WTC11 (cell line): Measurements from ENCODE around the gene GFOD2. TPM values are rescaled to one million over a fixed set of nuclear protein-coding genes. Genes with fewer than 3 reads are reported as not detected.

ENCODE experiments used
- ATAC-seq: fragments of 200-7000 bp; cut with Tn5 transposase; 2 replicates; pipeline ENCODE4 v1.10.0; 2021; ENCODE audit warnings: mild to moderate bottlenecking, moderate library complexity
- CTCF ChIA-PET: fragments of 300-600 bp; sonication (Branson Sonifier 250); formaldehyde crosslinking; loops from one replicate; lab custom pipeline; 2021; ENCODE audit warnings: antibody characterized with exemption; lab: Charles Lee
- POLR2A ChIA-PET: fragments of 350-600 bp; sonication (Branson Sonifier 250); formaldehyde crosslinking; loops from one replicate; lab custom pipeline; 2021; ENCODE audit warnings: antibody characterized with exemption; lab: Charles Lee
- DNase-seq: peaks from one replicate; pipeline ENCODE4 v3.0.0; 2021; ENCODE audit warnings: low spot score
- H3K27ac Mint-ChIP-seq: 2 replicates; pipeline ENCODE4 v1.8.0; 2021; ENCODE audit warnings: mixed read lengths
- H3K27me3 Mint-ChIP-seq: 2 replicates; pipeline ENCODE4 v1.8.0; 2021; ENCODE audit warnings: low read depth, mild to moderate bottlenecking, moderate library complexity, mixed read lengths
- H3K36me3 Mint-ChIP-seq: 2 replicates; pipeline ENCODE4 v1.8.0; 2021; ENCODE audit warnings: mixed read lengths
- H3K4me1 Mint-ChIP-seq: 2 replicates; pipeline ENCODE4 v1.8.0; 2022; ENCODE audit warnings: mixed read lengths
- H3K4me3 Mint-ChIP-seq: 2 replicates; pipeline ENCODE4 v1.8.0; 2021; ENCODE audit warnings: mild to moderate bottlenecking, moderate library complexity, mixed read lengths
- H3K9me3 Mint-ChIP-seq: 2 replicates; pipeline ENCODE4 v1.8.0; 2021; ENCODE audit warnings: mixed read lengths
- ATF1 ChIP-seq: sonication (generic); formaldehyde crosslinking; IDR thresholded peaks from 2 replicates; pipeline ENCODE4 v1.8.1; 2023; ENCODE audit warnings: mild to moderate bottlenecking, moderate library complexity, missing genetic modification reagents
- E2F1 ChIP-seq: sonication (generic); formaldehyde crosslinking; IDR thresholded peaks from 2 replicates; pipeline ENCODE4 v1.8.0; 2022; ENCODE audit warnings: mild to moderate bottlenecking, missing genetic modification reagents
- EMX1 ChIP-seq: fragments of 250-450 bp; sonication (Bioruptor Pico); IDR thresholded peaks from 2 replicates; pipeline ENCODE4 v1.8.0; 2021; ENCODE audit warnings: mild to moderate bottlenecking
- HMGXB4 ChIP-seq: sonication (generic); formaldehyde crosslinking; IDR thresholded peaks from 2 replicates; pipeline ENCODE4 v1.8.1; 2023; ENCODE audit warnings: mild to moderate bottlenecking, moderate library complexity, missing genetic modification reagents
- IRF2 ChIP-seq: sonication (generic); formaldehyde crosslinking; IDR thresholded peaks from 2 replicates; pipeline ENCODE4 v1.8.0; 2022; ENCODE audit warnings: low read depth, missing genetic modification reagents, borderline replicate concordance
- JAZF1 ChIP-seq: fragments of 250-450 bp; sonication (Bioruptor Pico); IDR thresholded peaks from 2 replicates; pipeline ENCODE4 v1.9.0; 2021; ENCODE audit warnings: moderate library complexity, mild to moderate bottlenecking, inconsistent platforms
- MXD4 ChIP-seq: fragments of 250-450 bp; sonication (Bioruptor Pico); IDR thresholded peaks from 2 replicates; pipeline ENCODE4 v1.8.0; 2021; ENCODE audit warnings: mild to moderate bottlenecking, moderate library complexity, borderline replicate concordance
- MYBL2 ChIP-seq: sonication (generic); formaldehyde crosslinking; IDR thresholded peaks from 2 replicates; pipeline ENCODE4 v1.8.1; 2023; ENCODE audit warnings: mild to moderate bottlenecking, moderate library complexity, missing genetic modification reagents
- NR1H2 ChIP-seq: sonication (generic); formaldehyde crosslinking; IDR thresholded peaks from 2 replicates; pipeline ENCODE4 v1.9.0; 2021; ENCODE audit warnings: mild to moderate bottlenecking, moderate library complexity, missing genetic modification reagents
- NR3C1 ChIP-seq: sonication (generic); formaldehyde crosslinking; conservative IDR thresholded peaks from 2 replicates; pipeline ENCODE4 v1.8.1; 2023; ENCODE audit warnings: low read depth, mild to moderate bottlenecking, missing genetic modification reagents
- RELA ChIP-seq: sonication (generic); formaldehyde crosslinking; IDR thresholded peaks from 2 replicates; pipeline ENCODE4 v1.8.1; 2022; ENCODE audit warnings: missing genetic modification reagents, mild to moderate bottlenecking, borderline replicate concordance
- USF1 ChIP-seq: sonication (generic); formaldehyde crosslinking; IDR thresholded peaks from 2 replicates; pipeline ENCODE4 v1.8.0; 2022; ENCODE audit warnings: mild to moderate bottlenecking, missing genetic modification reagents
- ZNF138 ChIP-seq: sonication (generic); formaldehyde crosslinking; conservative IDR thresholded peaks from 2 replicates; pipeline ENCODE4 v1.8.1; 2022; ENCODE audit warnings: mild to moderate bottlenecking, moderate library complexity, missing genetic modification reagents
- total RNA-seq: library from RNA; stranded (reverse); gene quantifications from 3 replicates; pipeline ENCODE4 v1.2.3, GENCODE V29; 2021
- TF ChIP-seq, protein P1 (sequence below): fragments of 250-450 bp; sonication (Bioruptor Pico); IDR thresholded peaks from 2 replicates; pipeline ENCODE4 v1.8.0; 2021; ENCODE audit warnings: mild to moderate bottlenecking
- TF ChIP-seq, protein P2 (sequence below): fragments of 200-600 bp; IDR thresholded peaks from 2 replicates; pipeline ENCODE4 v1.8.0; 2022; ENCODE audit warnings: antibody characterized with exemption
- TF ChIP-seq, protein P3 (sequence below): fragments of 250-450 bp; sonication (Bioruptor Pico); IDR thresholded peaks from 2 replicates; pipeline ENCODE4 v1.9.0; 2021; ENCODE audit warnings: mild to moderate bottlenecking, borderline replicate concordance
- TF ChIP-seq, protein P4 (sequence below): sonication (generic); formaldehyde crosslinking; IDR thresholded peaks from 2 replicates; pipeline ENCODE4 v1.8.0; 2023; ENCODE audit warnings: missing genetic modification reagents

The GFOD2 gene
- total RNA-seq, 1 experiment from 2014 or later: 29.5 TPM

- peaks cover 3% of the 10 kb centered on the region; the same call in 1 of the 2 replicates for H3K36me3 Mint-ChIP-seq
- no peaks in the 10 kb centered on the region for H3K27me3 Mint-ChIP-seq
Observed at GRCh38 chr16:67678354-67679023, 40.6 kb downstream of the GFOD2 start.

DNA sequence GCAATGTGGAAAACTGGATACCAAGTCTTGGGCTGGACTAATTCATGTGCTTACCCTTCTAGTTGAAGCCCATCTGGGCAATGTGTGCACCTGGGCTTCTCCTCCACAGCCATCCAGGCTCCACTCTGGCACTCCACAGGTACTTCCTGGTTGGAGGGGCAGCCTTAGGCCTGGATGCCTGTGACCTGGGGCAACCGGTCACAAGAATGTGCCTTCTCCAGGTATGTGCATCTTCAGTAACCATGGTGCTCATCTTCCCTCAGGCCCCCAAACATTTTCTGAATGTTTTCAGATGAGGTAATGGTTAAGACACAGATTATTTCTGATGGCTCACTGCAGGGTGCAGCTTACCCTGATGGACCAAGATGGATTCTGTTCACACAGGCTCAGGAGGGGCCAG is 41.4 kb downstream of the GFOD2 start:
- ATAC-seq: peak; percentile 42
- ChIA-PET CTCF (no interaction called here), POLR2A (interaction anchor here (0.7 kb wide), 1 partner anchor 96 kb away, joined by 5 read pairs; no protein-coding TSS in a partner anchor)
- no peak overlapping the region for H3K4me3 Mint-ChIP-seq
- TF ChIP-seq ZNF138 (no peak), NR1H2 (CRISPR knock-in tag) (no peak)
- no peaks in the 10 kb centered on the region; the same call in 1 of the 2 replicates for H3K4me1 Mint-ChIP-seq
- no peaks in the 10 kb centered on the region for H3K27me3 Mint-ChIP-seq
- no peaks in the 10 kb centered on the region for H3K36me3 Mint-ChIP-seq
- H3K27ac Mint-ChIP-seq: peak overlapping the region; percentile 60
- H3K9me3 Mint-ChIP-seq: no peaks in the 10 kb centered on the region
- no peak for DNase-seq

More at GRCh38 chr16:67678354-67679023, 40.6 kb downstream of the GFOD2 start:
- H3K27ac Mint-ChIP-seq: peak overlapping the region; percentile 73
- TF ChIP-seq E2F1 (CRISPR knock-in tag) (no peak), EMX1 (CRISPR knock-in tag) (no peak), MXD4 (CRISPR knock-in tag) (no peak), HMGXB4 (CRISPR knock-in tag) (no peak), MYBL2 (CRISPR knock-in tag) (no peak), JAZF1 (CRISPR knock-in tag) (no peak), NR3C1 (CRISPR knock-in tag) (no peak)
- TF ChIP-seq, protein P1, sequence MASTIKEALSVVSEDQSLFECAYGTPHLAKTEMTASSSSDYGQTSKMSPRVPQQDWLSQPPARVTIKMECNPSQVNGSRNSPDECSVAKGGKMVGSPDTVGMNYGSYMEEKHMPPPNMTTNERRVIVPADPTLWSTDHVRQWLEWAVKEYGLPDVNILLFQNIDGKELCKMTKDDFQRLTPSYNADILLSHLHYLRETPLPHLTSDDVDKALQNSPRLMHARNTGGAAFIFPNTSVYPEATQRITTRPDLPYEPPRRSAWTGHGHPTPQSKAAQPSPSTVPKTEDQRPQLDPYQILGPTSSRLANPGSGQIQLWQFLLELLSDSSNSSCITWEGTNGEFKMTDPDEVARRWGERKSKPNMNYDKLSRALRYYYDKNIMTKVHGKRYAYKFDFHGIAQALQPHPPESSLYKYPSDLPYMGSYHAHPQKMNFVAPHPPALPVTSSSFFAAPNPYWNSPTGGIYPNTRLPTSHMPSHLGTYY (CRISPR knock-in tag): no peak
- TF ChIP-seq, protein P2, sequence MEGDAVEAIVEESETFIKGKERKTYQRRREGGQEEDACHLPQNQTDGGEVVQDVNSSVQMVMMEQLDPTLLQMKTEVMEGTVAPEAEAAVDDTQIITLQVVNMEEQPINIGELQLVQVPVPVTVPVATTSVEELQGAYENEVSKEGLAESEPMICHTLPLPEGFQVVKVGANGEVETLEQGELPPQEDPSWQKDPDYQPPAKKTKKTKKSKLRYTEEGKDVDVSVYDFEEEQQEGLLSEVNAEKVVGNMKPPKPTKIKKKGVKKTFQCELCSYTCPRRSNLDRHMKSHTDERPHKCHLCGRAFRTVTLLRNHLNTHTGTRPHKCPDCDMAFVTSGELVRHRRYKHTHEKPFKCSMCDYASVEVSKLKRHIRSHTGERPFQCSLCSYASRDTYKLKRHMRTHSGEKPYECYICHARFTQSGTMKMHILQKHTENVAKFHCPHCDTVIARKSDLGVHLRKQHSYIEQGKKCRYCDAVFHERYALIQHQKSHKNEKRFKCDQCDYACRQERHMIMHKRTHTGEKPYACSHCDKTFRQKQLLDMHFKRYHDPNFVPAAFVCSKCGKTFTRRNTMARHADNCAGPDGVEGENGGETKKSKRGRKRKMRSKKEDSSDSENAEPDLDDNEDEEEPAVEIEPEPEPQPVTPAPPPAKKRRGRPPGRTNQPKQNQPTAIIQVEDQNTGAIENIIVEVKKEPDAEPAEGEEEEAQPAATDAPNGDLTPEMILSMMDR: no peak
- ChIA-PET POLR2A (interaction anchor here (0.7 kb wide), 1 partner anchor 95 kb away, joined by 5 read pairs; no protein-coding TSS in a partner anchor), CTCF (interaction anchor here (1.1 to 1.4 kb wide), 2 partner anchors 15 to 138 kb away, joined by 3 read pairs; no protein-coding TSS in a partner anchor)
- no peaks in the 10 kb centered on the region for H3K9me3 Mint-ChIP-seq
- ATAC-seq (no peak), DNase-seq (no peak)
- H3K4me1 Mint-ChIP-seq: no peaks in the 10 kb centered on the region; the same call in 1 of the 2 replicates
- no peak overlapping the region for H3K4me3 Mint-ChIP-seq

GRCh38 chr16:67676939-67677338 is 42.2 kb downstream of the GFOD2 start:
- H3K4me3 Mint-ChIP-seq: no peak overlapping the region
- ATAC-seq (no peak), DNase-seq (no peak)
- H3K36me3 Mint-ChIP-seq: no peaks in the 10 kb centered on the region
- no peaks in the 10 kb centered on the region for H3K27me3 Mint-ChIP-seq
- no peaks in the 10 kb centered on the region; the same call in 1 of the 2 replicates for H3K4me1 Mint-ChIP-seq
- ChIA-PET CTCF (interaction anchor here (0.8 to 1.6 kb wide), 2 partner anchors 14 to 140 kb away, joined by 4 to 5 read pairs; no protein-coding TSS in a partner anchor), POLR2A (no interaction called here)
- H3K27ac Mint-ChIP-seq: no peak overlapping the region
- no peaks in the 10 kb centered on the region for H3K9me3 Mint-ChIP-seq
- TF ChIP-seq ATF1: no peak
- TF ChIP-seq MYBL2 (CRISPR knock-in tag): no peak
- TF ChIP-seq E2F1 (CRISPR knock-in tag): no peak
- TF ChIP-seq, protein P3, sequence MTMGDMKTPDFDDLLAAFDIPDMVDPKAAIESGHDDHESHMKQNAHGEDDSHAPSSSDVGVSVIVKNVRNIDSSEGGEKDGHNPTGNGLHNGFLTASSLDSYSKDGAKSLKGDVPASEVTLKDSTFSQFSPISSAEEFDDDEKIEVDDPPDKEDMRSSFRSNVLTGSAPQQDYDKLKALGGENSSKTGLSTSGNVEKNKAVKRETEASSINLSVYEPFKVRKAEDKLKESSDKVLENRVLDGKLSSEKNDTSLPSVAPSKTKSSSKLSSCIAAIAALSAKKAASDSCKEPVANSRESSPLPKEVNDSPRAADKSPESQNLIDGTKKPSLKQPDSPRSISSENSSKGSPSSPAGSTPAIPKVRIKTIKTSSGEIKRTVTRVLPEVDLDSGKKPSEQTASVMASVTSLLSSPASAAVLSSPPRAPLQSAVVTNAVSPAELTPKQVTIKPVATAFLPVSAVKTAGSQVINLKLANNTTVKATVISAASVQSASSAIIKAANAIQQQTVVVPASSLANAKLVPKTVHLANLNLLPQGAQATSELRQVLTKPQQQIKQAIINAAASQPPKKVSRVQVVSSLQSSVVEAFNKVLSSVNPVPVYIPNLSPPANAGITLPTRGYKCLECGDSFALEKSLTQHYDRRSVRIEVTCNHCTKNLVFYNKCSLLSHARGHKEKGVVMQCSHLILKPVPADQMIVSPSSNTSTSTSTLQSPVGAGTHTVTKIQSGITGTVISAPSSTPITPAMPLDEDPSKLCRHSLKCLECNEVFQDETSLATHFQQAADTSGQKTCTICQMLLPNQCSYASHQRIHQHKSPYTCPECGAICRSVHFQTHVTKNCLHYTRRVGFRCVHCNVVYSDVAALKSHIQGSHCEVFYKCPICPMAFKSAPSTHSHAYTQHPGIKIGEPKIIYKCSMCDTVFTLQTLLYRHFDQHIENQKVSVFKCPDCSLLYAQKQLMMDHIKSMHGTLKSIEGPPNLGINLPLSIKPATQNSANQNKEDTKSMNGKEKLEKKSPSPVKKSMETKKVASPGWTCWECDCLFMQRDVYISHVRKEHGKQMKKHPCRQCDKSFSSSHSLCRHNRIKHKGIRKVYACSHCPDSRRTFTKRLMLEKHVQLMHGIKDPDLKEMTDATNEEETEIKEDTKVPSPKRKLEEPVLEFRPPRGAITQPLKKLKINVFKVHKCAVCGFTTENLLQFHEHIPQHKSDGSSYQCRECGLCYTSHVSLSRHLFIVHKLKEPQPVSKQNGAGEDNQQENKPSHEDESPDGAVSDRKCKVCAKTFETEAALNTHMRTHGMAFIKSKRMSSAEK: no peak
- TF ChIP-seq IRF2 (CRISPR knock-in tag): no peak
- TF ChIP-seq USF1: no peak
- TF ChIP-seq, protein P4, sequence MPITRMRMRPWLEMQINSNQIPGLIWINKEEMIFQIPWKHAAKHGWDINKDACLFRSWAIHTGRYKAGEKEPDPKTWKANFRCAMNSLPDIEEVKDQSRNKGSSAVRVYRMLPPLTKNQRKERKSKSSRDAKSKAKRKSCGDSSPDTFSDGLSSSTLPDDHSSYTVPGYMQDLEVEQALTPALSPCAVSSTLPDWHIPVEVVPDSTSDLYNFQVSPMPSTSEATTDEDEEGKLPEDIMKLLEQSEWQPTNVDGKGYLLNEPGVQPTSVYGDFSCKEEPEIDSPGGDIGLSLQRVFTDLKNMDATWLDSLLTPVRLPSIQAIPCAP (CRISPR knock-in tag): no peak
- TF ChIP-seq RELA (CRISPR knock-in tag): no peak
